Thyroid gland (tissue), 4 donors: ENCODE measurements around the gene ARHGEF4. TPM values are rescaled to one million over a fixed set of nuclear protein-coding genes. Genes with fewer than 3 reads are reported as not detected.

ENCODE experiments used
- DNase-seq, 2 donors: peaks; one replicate each; pipeline ENCODE4 v3.0.0-alpha.2; 2019
- H3K27ac ChIP-seq, 3 donors: fragments of 200-600 bp; sonication (generic); 1 replicate in 2 of 3; 2 replicates in 1 of 3; pipeline ENCODE4 v1.5.1; 2016 to 2019; ENCODE audit warnings: mild to moderate bottlenecking in 1 of 3, moderate library complexity in 1 of 3
- H3K27me3 ChIP-seq: fragments of 200-600 bp; sonication (generic); one replicate; pipeline ENCODE4 v1.5.1; 2019
- H3K36me3 ChIP-seq, 2 donors: fragments of 200-600 bp; sonication (generic); one replicate each; pipeline ENCODE4 v1.5.1; 2016 to 2019
- H3K4me1 ChIP-seq, 2 donors: fragments of 200-600 bp; sonication (generic); one replicate each; pipeline ENCODE4 v1.5.1; 2017 to 2019
- H3K4me3 ChIP-seq, 3 donors: fragments of 200-600 bp; sonication (generic); replicated peaks in 1 of 3; 1 replicate in 2 of 3; 2 replicates in 1 of 3; pipeline ENCODE4 v1.5.1; 2016; ENCODE audit warnings: mild to moderate bottlenecking in 1 of 3
- H3K9me3 ChIP-seq: fragments of 200-600 bp; sonication (generic); one replicate; pipeline ENCODE4 v1.5.1; 2017
- POLR2A ChIP-seq, 2 donors: fragments of 450-650 bp; IDR thresholded peaks; one replicate each; pipeline ENCODE4 v1.6.1; 2017; ENCODE audit warnings: antibody characterized with exemption in 2 of 2, mild to moderate bottlenecking in 2 of 2, moderate library complexity in 1 of 2
- WGBS, 2 donors: methylation state at CpG; one replicate each; pipeline ENCODE4 v1.1.5; 2017; 5-methylcytosine and 5-hydroxymethylcytosine counted together
- intact Hi-C: fragments of 100-400 bp; cut with DNase I; formaldehyde crosslinking; loops from one replicate; pipeline ENCODE4 v1.15.1; 2023
- small RNA-seq: library from RNA; depleted of rRNA; stranded (forward); fragments of <200 nt; gene quantifications from one replicate; pipeline ENCODE3, GENCODE V24; 2016
- total RNA-seq, 4 donors: library from RNA; depleted of rRNA; stranded (reverse); fragments of >200 nt; gene quantifications; one replicate each; pipeline ENCODE4 v1.2.3, GENCODE V29; 2016
- TF ChIP-seq, protein P1 (sequence below), 6 experiments: fragments of 200-600 bp in 3 of 6; fragments of 450-650 bp in 3 of 6; sonication (generic) in 3 of 6; IDR thresholded peaks; one replicate each; pipeline ENCODE4 v1.5.1; 2016 to 2019; ENCODE audit warnings: antibody characterized with exemption in 6 of 6, mild to moderate bottlenecking in 2 of 6, inconsistent platforms in 1 of 6, moderate library complexity in 1 of 6

ARHGEF4 gene
- total RNA-seq, 4 donors from 2014 or later, result 15.6 to 24.3 (median 22.5) TPM

DNA sequence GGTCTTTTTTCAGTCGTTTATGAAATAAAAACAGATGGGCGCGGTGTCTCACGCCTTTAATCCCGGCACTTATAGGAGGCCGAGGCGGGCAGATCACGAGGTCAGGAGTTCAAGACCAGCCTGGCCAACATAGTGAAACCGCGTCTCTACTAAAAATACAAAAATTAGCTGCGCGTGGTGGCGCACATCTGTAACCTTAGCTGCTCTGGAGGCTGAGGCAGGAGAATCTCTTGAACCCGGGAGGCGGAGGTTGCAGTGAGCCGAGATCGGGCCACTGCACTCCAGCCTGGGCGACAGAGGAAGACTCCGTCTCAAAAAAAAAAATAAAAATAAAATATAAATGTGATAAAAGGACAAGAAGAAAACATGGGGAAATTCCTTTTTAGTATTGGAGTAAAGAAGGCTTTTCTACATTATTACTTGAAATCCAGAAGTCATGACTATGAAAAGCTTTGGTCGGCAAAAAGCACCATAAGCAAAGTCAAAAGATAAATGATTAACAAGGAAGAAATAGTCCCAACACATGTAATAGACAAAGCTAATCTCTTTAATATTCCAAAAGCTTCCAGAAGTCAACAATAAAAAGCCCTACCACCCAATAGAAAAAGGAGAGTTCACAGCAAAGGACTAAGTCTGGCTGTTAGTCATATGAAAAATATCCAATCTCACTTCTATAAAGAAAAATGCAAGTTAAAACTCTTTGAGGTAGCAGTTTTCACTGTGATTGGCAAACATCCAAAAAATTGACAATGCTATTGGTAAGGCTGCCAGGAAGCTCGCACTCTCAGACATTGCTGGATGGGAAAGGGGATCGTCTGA lies 258.0 kb downstream of the ARHGEF4 start:
- no peak for TF ChIP-seq POLR2A (IDR thresholded peaks at IDR 0.05)
- TF ChIP-seq, protein P1, sequence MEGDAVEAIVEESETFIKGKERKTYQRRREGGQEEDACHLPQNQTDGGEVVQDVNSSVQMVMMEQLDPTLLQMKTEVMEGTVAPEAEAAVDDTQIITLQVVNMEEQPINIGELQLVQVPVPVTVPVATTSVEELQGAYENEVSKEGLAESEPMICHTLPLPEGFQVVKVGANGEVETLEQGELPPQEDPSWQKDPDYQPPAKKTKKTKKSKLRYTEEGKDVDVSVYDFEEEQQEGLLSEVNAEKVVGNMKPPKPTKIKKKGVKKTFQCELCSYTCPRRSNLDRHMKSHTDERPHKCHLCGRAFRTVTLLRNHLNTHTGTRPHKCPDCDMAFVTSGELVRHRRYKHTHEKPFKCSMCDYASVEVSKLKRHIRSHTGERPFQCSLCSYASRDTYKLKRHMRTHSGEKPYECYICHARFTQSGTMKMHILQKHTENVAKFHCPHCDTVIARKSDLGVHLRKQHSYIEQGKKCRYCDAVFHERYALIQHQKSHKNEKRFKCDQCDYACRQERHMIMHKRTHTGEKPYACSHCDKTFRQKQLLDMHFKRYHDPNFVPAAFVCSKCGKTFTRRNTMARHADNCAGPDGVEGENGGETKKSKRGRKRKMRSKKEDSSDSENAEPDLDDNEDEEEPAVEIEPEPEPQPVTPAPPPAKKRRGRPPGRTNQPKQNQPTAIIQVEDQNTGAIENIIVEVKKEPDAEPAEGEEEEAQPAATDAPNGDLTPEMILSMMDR (IDR thresholded peaks at IDR 0.05), result no peak
- Histone ChIP-seq H3K27me3 (no peaks in the 10 kb centered on the region), H3K27ac (no peak overlapping the region), H3K4me3 (no peak overlapping the region), H3K36me3 (no peaks in the 10 kb centered on the region), H3K4me1 (peaks cover 0 to 4% of the 10 kb centered on the region in 2 donors), H3K9me3 (no peaks in the 10 kb centered on the region)
- DNase-seq, result no peak
- intact Hi-C loops, result no loop called here
- WGBS, 2 donors, result 80% methylated on average over 22 of the region's 22 CpGs

Small RNA genes within 50 kb of the gene (small RNA-seq; reads per million reads assigned to genes)
- gene RF00423, result not detected

Other genes starting within 250 kb of the ARHGEF4 start
- gene CFC1, start 237.3 kb upstream of the ARHGEF4 start, total RNA-seq, result not detected
- under 1 TPM in 1 of 4 donors, not detected in 3; 0.27 TPM for gene POTEJ, start 225.5 kb upstream of the ARHGEF4 start, total RNA-seq
- not detected for gene GPR148, start 107.8 kb upstream of the ARHGEF4 start, total RNA-seq
- gene AMER3, start 81.4 kb upstream of the ARHGEF4 start, total RNA-seq, result under 1 TPM in 1 of 4 donors, not detected in 3; 0.08 TPM